NCI-H1436 treated with DMSO at 0.1 percent for 48 hours (cell line): Measurements from ENCODE around the gene WDR74.

Experiments
- DNase-seq: peaks from one replicate; lab custom pipeline; 2025; lab: John Stamatoyannopoulos, UW

Gene WDR74

GRCh38 chr11:62792202-62792575 lies 47.2 kb downstream of the WDR74 start:
- DNase-seq = no peak

GRCh38 chr11:62791501-62792201 lies 47.7 kb downstream of the WDR74 start, which contains the start of gene TMEM223:
Gene TMEM223, minus strand, starts transcription at chr11:62792006. Its CDS starts 12 bp downstream, at chr11:62791994.
- peak; percentile 9 for DNase-seq

GRCh38 chr11:62789576-62789975 lies 49.8 kb downstream of the WDR74 start:
- DNase-seq = no peak

GRCh38 chr11:62788991-62789390 lies 50.4 kb downstream of the WDR74 start:
- DNase-seq = no peak

- peak; percentile 90 for DNase-seq
Observed at GRCh38 chr11:62787005-62787759, 52.2 kb downstream of the WDR74 start, which contains the start of gene TMEM179B. Gene TMEM179B, plus strand, starts transcription at chr11:62787402. Its CDS starts 30 bp downstream, at chr11:62787432.

GRCh38 chr11:62786318-62787004 lies 52.9 kb downstream of the WDR74 start:
- DNase-seq = peak; percentile 25
